A375 (cell line): ENCODE results near the gene CD163. TPM values are rescaled to one million over a fixed set of nuclear protein-coding genes. Genes with fewer than 3 reads are reported as not detected.

Source experiments
- total RNA-seq: library from RNA; depleted of rRNA; stranded (reverse); fragments of >200 nt; shearing (Covaris generic); gene quantifications from 2 replicates; pipeline ENCODE4 v1.2.3, GENCODE V29; 2014; rRNA removed

Gene CD163
- not detected in 2 replicates for total RNA-seq

GRCh38 chr12:7503686-7504415 is at the start of gene CD163:
CD163 (minus strand) TSS chr12:7503777; CDS start chr12:7503690, 87 bp downstream.

GRCh38 chr12:7444076-7444475 is 59.5 kb downstream of the CD163 start, which contains the start of gene CD163L1:
CD163L1 (minus strand) TSS chr12:7444153; CDS start chr12:7444127, 26 bp downstream.

Other genes with a start within 250 kb of the CD163 start
- not detected in 2 replicates for gene ACSM4, start 199.7 kb downstream of the CD163 start, total RNA-seq
- gene CD163L1, start 59.6 kb downstream of the CD163 start, total RNA-seq: 0.72 and 1.1 TPM in 2 replicates
- gene APOBEC1, start 162.1 kb upstream of the CD163 start, total RNA-seq: not detected in 2 replicates
- not detected in 2 replicates for gene GDF3, start 192.0 kb upstream of the CD163 start, total RNA-seq
- gene DPPA3, start 207.7 kb upstream of the CD163 start, total RNA-seq: not detected in 2 replicates
- not detected in 2 replicates for gene CLEC4C, start 243.6 kb upstream of the CD163 start, total RNA-seq